ENCODE measurements around the gene ZMIZ1. TPM values are rescaled to one million over a fixed set of nuclear protein-coding genes. Genes with fewer than 3 reads are reported as not detected.

ZMIZ1 gene
- total and polyA plus RNA-seq, 4 donors, result 3.9 to 19.1 (median 9.8) TPM

DNA sequence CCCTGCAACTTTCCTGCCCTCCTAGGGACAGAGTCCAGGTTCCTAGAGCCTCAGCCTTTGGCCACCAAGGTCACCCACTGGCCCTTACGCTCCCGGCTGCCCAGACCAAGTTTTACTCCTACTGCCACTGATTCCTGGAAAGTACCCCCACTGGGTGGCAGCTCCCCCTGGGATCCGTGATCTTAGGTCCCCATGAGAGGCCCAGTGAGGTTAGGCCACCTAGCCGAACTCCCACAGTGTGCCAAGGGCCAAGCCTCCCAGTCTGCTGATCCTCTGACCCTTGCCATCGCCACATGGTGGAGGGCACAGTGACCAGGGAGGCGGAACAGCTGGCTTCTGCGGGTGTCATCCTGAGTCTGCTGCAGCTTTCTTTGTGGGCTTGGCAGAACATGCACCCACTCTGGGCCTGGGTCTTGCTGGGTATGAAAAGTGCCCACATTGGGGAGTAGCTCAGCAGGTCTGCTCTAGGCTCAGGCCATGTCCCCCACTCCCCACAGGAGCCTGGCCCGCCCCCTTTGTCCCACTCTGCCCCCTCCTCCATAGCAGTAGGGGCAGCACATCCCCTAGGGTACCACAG lies 238.0 kb downstream of the ZMIZ1 start:
- H3K36me3 ChIP-seq (ENCODE audit: control insufficient read depth in 4 of 4, insufficient read depth in 3 of 4, low read depth in 1 of 4, low read length in 3 of 4), result peaks cover 30 to 75% (median 43%) of the 10 kb centered on the region in 4 donors
- no peak for DNase-seq (ENCODE audit: low spot score)
- H3K27ac ChIP-seq (ENCODE audit: low read depth in 1 of 2, low read length in 2 of 2), result no peak overlapping the region
- no peak overlapping the region for H3K9ac ChIP-seq (ENCODE audit: low read depth in 1 of 2, low read length in 2 of 2)
- no peaks in the 10 kb centered on the region for H3K9me3 ChIP-seq (ENCODE audit: control insufficient read depth in 4 of 4, low read length in 3 of 4)
- 91% methylated on average over 8 of the region's 8 CpGs for WGBS
- H3K27me3 ChIP-seq (ENCODE audit: control insufficient read depth in 4 of 4, insufficient read depth in 4 of 4, low read length in 3 of 4), result no peaks in the 10 kb centered on the region
- H3K4me3 ChIP-seq (ENCODE audit: low read depth in 1 of 3, low read length in 3 of 3), result no peak overlapping the region
- peaks cover 0 to 6% (median 6%) of the 10 kb centered on the region in 4 donors for H3K4me1 ChIP-seq (ENCODE audit: control insufficient read depth in 4 of 4, insufficient read depth in 4 of 4, low read length in 3 of 4)
- TF ChIP-seq HNF4G (IDR thresholded peaks at IDR 0.05), result no peak
- TF ChIP-seq EGR1 (IDR thresholded peaks at IDR 0.05; ENCODE audit: low read depth in 2 of 2), result no peak
- TF ChIP-seq, protein P1, sequence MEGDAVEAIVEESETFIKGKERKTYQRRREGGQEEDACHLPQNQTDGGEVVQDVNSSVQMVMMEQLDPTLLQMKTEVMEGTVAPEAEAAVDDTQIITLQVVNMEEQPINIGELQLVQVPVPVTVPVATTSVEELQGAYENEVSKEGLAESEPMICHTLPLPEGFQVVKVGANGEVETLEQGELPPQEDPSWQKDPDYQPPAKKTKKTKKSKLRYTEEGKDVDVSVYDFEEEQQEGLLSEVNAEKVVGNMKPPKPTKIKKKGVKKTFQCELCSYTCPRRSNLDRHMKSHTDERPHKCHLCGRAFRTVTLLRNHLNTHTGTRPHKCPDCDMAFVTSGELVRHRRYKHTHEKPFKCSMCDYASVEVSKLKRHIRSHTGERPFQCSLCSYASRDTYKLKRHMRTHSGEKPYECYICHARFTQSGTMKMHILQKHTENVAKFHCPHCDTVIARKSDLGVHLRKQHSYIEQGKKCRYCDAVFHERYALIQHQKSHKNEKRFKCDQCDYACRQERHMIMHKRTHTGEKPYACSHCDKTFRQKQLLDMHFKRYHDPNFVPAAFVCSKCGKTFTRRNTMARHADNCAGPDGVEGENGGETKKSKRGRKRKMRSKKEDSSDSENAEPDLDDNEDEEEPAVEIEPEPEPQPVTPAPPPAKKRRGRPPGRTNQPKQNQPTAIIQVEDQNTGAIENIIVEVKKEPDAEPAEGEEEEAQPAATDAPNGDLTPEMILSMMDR (IDR thresholded peaks at IDR 0.05; ENCODE audit: low read depth, low read length, missing input control), result no peak
- TF ChIP-seq HNF4A (conservative IDR thresholded peaks at IDR 0.05), result no peak
- TF ChIP-seq TAF1 (conservative IDR thresholded peaks at IDR 0.05), result no peak
- TF ChIP-seq RXRA (IDR thresholded peaks at IDR 0.05), result no peak
- no peak for TF ChIP-seq SP1 (IDR thresholded peaks at IDR 0.05)
- TF ChIP-seq, protein P2, sequence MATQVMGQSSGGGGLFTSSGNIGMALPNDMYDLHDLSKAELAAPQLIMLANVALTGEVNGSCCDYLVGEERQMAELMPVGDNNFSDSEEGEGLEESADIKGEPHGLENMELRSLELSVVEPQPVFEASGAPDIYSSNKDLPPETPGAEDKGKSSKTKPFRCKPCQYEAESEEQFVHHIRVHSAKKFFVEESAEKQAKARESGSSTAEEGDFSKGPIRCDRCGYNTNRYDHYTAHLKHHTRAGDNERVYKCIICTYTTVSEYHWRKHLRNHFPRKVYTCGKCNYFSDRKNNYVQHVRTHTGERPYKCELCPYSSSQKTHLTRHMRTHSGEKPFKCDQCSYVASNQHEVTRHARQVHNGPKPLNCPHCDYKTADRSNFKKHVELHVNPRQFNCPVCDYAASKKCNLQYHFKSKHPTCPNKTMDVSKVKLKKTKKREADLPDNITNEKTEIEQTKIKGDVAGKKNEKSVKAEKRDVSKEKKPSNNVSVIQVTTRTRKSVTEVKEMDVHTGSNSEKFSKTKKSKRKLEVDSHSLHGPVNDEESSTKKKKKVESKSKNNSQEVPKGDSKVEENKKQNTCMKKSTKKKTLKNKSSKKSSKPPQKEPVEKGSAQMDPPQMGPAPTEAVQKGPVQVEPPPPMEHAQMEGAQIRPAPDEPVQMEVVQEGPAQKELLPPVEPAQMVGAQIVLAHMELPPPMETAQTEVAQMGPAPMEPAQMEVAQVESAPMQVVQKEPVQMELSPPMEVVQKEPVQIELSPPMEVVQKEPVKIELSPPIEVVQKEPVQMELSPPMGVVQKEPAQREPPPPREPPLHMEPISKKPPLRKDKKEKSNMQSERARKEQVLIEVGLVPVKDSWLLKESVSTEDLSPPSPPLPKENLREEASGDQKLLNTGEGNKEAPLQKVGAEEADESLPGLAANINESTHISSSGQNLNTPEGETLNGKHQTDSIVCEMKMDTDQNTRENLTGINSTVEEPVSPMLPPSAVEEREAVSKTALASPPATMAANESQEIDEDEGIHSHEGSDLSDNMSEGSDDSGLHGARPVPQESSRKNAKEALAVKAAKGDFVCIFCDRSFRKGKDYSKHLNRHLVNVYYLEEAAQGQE (IDR thresholded peaks at IDR 0.05), result no peak
- no peak for TF ChIP-seq JUND (IDR thresholded peaks at IDR 0.05)
- no peak for TF ChIP-seq FOXA2 (IDR thresholded peaks at IDR 0.05)
- TF ChIP-seq, protein P3, sequence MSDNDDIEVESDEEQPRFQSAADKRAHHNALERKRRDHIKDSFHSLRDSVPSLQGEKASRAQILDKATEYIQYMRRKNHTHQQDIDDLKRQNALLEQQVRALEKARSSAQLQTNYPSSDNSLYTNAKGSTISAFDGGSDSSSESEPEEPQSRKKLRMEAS (IDR thresholded peaks at IDR 0.05), result no peak
- TF ChIP-seq GABPA (IDR thresholded peaks at IDR 0.05 in 1 of 2, conservative IDR thresholded peaks at IDR 0.05 in 1 of 2), result no peak
- TF ChIP-seq NR2F2 (IDR thresholded peaks at IDR 0.05), result no peak
- TF ChIP-seq, protein P4, sequence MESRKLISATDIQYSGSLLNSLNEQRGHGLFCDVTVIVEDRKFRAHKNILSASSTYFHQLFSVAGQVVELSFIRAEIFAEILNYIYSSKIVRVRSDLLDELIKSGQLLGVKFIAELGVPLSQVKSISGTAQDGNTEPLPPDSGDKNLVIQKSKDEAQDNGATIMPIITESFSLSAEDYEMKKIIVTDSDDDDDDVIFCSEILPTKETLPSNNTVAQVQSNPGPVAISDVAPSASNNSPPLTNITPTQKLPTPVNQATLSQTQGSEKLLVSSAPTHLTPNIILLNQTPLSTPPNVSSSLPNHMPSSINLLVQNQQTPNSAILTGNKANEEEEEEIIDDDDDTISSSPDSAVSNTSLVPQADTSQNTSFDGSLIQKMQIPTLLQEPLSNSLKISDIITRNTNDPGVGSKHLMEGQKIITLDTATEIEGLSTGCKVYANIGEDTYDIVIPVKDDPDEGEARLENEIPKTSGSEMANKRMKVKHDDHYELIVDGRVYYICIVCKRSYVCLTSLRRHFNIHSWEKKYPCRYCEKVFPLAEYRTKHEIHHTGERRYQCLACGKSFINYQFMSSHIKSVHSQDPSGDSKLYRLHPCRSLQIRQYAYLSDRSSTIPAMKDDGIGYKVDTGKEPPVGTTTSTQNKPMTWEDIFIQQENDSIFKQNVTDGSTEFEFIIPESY (IDR thresholded peaks at IDR 0.05), result no peak
- no peak for TF ChIP-seq RAD21 (IDR thresholded peaks at IDR 0.05)
- no peak for TF ChIP-seq FOXA1 (IDR thresholded peaks at IDR 0.05)
- no peak for TF ChIP-seq YY1 (IDR thresholded peaks at IDR 0.05)
- TF ChIP-seq, protein P5, sequence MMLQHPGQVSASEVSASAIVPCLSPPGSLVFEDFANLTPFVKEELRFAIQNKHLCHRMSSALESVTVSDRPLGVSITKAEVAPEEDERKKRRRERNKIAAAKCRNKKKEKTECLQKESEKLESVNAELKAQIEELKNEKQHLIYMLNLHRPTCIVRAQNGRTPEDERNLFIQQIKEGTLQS (IDR thresholded peaks at IDR 0.05), result no peak
